Panc1 (cell line): ENCODE results near the gene CHAF1A. TPM values are rescaled to one million over a fixed set of nuclear protein-coding genes. Genes with fewer than 3 reads are reported as not detected.

Experiments used
- ATAC-seq: fragments of 200-7000 bp; cut with Tn5 transposase; 2 replicates; pipeline ENCODE4 v1.9.1; 2020; ENCODE audit warnings: mild to moderate bottlenecking, moderate library complexity
- BruUV-seq: library from RNA; stranded (reverse); fragments of 400-500 nt; replicated peaks from 2 replicates; lab custom pipeline; 2021; lab: Mats Ljungman, UMichigan
- CTCF ChIA-PET: fragments of 300-600 bp; sonication (Branson Sonifier 250); formaldehyde crosslinking; loops from one replicate; lab custom pipeline; 2022; ENCODE audit warnings: antibody characterized with exemption; lab: Charles Lee
- POLR2A ChIA-PET: fragments of 300-600 bp; sonication (Branson Sonifier 250); formaldehyde crosslinking; loops from one replicate; lab custom pipeline; 2022; ENCODE audit warnings: antibody characterized with exemption; lab: Charles Lee
- DNase-seq: peaks from one replicate; pipeline ENCODE4 v3.0.0-alpha.2; 2010; ENCODE audit warnings: low read depth, low spot score
- H3K27ac ChIP-seq: 2 replicates; pipeline ENCODE4 v1.5.1; 2011; ENCODE audit warnings: mild to moderate bottlenecking, low read length, inconsistent platforms
- H3K27me3 ChIP-seq: fragments of 200-500 bp; sonication (Bioruptor generic); 2 replicates; pipeline ENCODE4 v1.6.0; 2014; ENCODE audit warnings: low read length, inconsistent platforms; ENCODE audit not compliant: control insufficient read depth, insufficient read depth
- H3K36me3 ChIP-seq: fragments of 200-500 bp; sonication (Bioruptor generic); 2 replicates; pipeline ENCODE4 v1.5.1; 2014; ENCODE audit warnings: inconsistent platforms, mild to moderate bottlenecking, low read length, moderate library complexity; ENCODE audit not compliant: control insufficient read depth, insufficient read depth
- H3K4me1 ChIP-seq: 2 replicates; pipeline ENCODE4 v1.5.1; 2011; ENCODE audit warnings: inconsistent platforms, mild to moderate bottlenecking, low read length, moderate library complexity; ENCODE audit not compliant: control insufficient read depth, insufficient read depth
- H3K4me3 ChIP-seq, 2 experiments: 2 replicates each; pipeline ENCODE4 v1.5.1; 2011 to 2012; ENCODE audit warnings: low read depth in 2 of 2, low read length in 2 of 2, mild to moderate bottlenecking in 2 of 2, inconsistent platforms in 1 of 2, moderate library complexity in 1 of 2
- H3K9me3 ChIP-seq: fragments of 200-500 bp; sonication (Bioruptor generic); 2 replicates; pipeline ENCODE4 v1.5.1; 2014; ENCODE audit warnings: low read depth, mild to moderate bottlenecking, inconsistent platforms, low read length, moderate library complexity; ENCODE audit not compliant: control insufficient read depth, insufficient read depth
- CTCF ChIP-seq: fragments of 450-650 bp; IDR thresholded peaks from 2 replicates; pipeline ENCODE4 v1.5.1; 2017; ENCODE audit warnings: mild to moderate bottlenecking
- POLR2AphosphoS5 ChIP-seq: IDR thresholded peaks from 2 replicates; pipeline ENCODE4 v1.6.1; 2012; ENCODE audit warnings: mild to moderate bottlenecking, low read depth, low read length, moderate library complexity
- REST ChIP-seq, 2 experiments: IDR thresholded peaks; 2 replicates each; pipeline ENCODE4 v1.6.1; 2011 to 2012; ENCODE audit warnings: low read depth in 2 of 2, control low read depth in 1 of 2, low read length in 1 of 2, mild to moderate bottlenecking in 1 of 2, moderate library complexity in 1 of 2; ENCODE audit not compliant: insufficient read depth in 1 of 2
- SIN3A ChIP-seq: IDR thresholded peaks from 2 replicates; pipeline ENCODE4 v1.6.1; 2012; ENCODE audit warnings: low read depth, mild to moderate bottlenecking, low read length, moderate library complexity, borderline replicate concordance; ENCODE audit not compliant: insufficient read depth
- TCF7L2 ChIP-seq: IDR thresholded peaks from 2 replicates; pipeline ENCODE4 v1.6.1; 2011; ENCODE audit warnings: mild to moderate bottlenecking, low read depth, low read length, inconsistent platforms
- in situ Hi-C: cut with HindIII; loops from 2 replicates; pipeline ENCODE4 v1.10.0; 2016; ENCODE audit warnings: low sequenced_read_pairs, low pct_unique_long_range_greater_than_20kb
- intact Hi-C: fragments of 100-400 bp; cut with micrococcal nuclease; formaldehyde crosslinking; loops from one replicate; pipeline ENCODE4 v1.10.0; 2022; ENCODE audit not compliant: unreplicated experiment
- total RNA-seq: library from RNA; stranded (reverse); gene quantifications from one replicate; pipeline ENCODE4 v1.2.1, GENCODE V29; 2021; ENCODE audit not compliant: unreplicated experiment

The CHAF1A gene
- total RNA-seq, 1 experiment from 2014 or later, result 45.4 TPM

- intact Hi-C loops (no loop called here), in situ Hi-C loops (no loop called here)
- ATAC-seq, result no peak
- DNase-seq, result no peak
- TF ChIP-seq SIN3A (no peak), TCF7L2 (no peak), REST (IDR thresholded peaks at IDR 0.05; ENCODE audit: insufficient read depth in 1 of 2, low read depth in 2 of 2, low read length in 1 of 2) (no peak), POLR2AphosphoS5 (no peak), CTCF (no peak)
- Histone ChIP-seq H3K36me3 (no peaks in the 10 kb centered on the region), H3K4me3 (no peak overlapping the region), H3K27ac (peak overlapping the region; percentile 61), H3K9me3 (no peaks in the 10 kb centered on the region), H3K27me3 (no peaks in the 10 kb centered on the region), H3K4me1 (peaks cover 26% of the 10 kb centered on the region)
- BruUV-seq, result no TSS peak
- CTCF ChIA-PET, result interaction anchor here (0.5 kb wide), 1 partner anchor 96 kb away, joined by 7 read pairs; no protein-coding TSS in a partner anchor
- POLR2A ChIA-PET, result no interaction called here
These were observed 42.3 kb upstream of the CHAF1A start for GRCh38 chr19:4360081-4360569.

GRCh38 chr19:4360641-4361151 is 41.7 kb upstream of the CHAF1A start:
- TSS peak; percentile 71 for BruUV-seq
- no peak for TF ChIP-seq CTCF
- TF ChIP-seq REST (IDR thresholded peaks at IDR 0.05; ENCODE audit: insufficient read depth in 1 of 2, low read depth in 2 of 2, low read length in 1 of 2), result no peak
- no peak for TF ChIP-seq TCF7L2
- TF ChIP-seq SIN3A, result no peak
- no peak for TF ChIP-seq POLR2AphosphoS5
- Histone ChIP-seq H3K36me3 (no peaks in the 10 kb centered on the region), H3K4me1 (peaks cover 26% of the 10 kb centered on the region), H3K4me3 (no peak overlapping the region), H3K9me3 (no peaks in the 10 kb centered on the region), H3K27ac (peak overlapping the region; percentile 61), H3K27me3 (no peaks in the 10 kb centered on the region)
- ChIA-PET POLR2A (interaction anchor here (0.7 kb wide), 1 partner anchor 57 kb away, joined by 5 read pairs; no protein-coding TSS in a partner anchor), CTCF (no interaction called here)
- ATAC-seq (peak; percentile 38), DNase-seq (no peak)
- intact Hi-C loops (no loop called here), in situ Hi-C loops (no loop called here)
